HepG2 (cell line): Measurements from ENCODE around the gene CISD1. TPM values are rescaled to one million over a fixed set of nuclear protein-coding genes. Genes with fewer than 3 reads are reported as not detected.

ENCODE experiments used
- AKAP8 ChIP-seq: sonication (generic); formaldehyde crosslinking; IDR thresholded peaks from 2 replicates; pipeline ENCODE4 v1.5.1; 2020; ENCODE audit warnings: mild to moderate bottlenecking, missing genetic modification reagents
- BRCA1 ChIP-seq: sonication (generic); formaldehyde crosslinking; IDR thresholded peaks from 2 replicates; pipeline ENCODE4 v1.4.0; 2020; ENCODE audit warnings: missing genetic modification reagents
- CENPX ChIP-seq: sonication (generic); formaldehyde crosslinking; IDR thresholded peaks from 2 replicates; pipeline ENCODE4 v1.9.0; 2021; ENCODE audit warnings: mild to moderate bottlenecking, missing genetic modification reagents, moderate library complexity
- HNRNPL ChIP-seq: fragments of 200-400 bp; formaldehyde crosslinking; IDR thresholded peaks from 2 replicates; pipeline ENCODE4 v1.6.1; 2017; ENCODE audit warnings: mild to moderate bottlenecking, low read depth, low read length
- HNRNPUL1 ChIP-seq: fragments of 200-400 bp; formaldehyde crosslinking; IDR thresholded peaks from 2 replicates; pipeline ENCODE4 v1.6.1; 2017; ENCODE audit warnings: low read depth, mild to moderate bottlenecking, low read length, moderate library complexity
- IRF2 ChIP-seq: IDR thresholded peaks from 2 replicates; pipeline ENCODE4 v1.6.1; 2018; ENCODE audit warnings: missing genetic modification reagents, missing compliant biosample characterization
- ISX ChIP-seq: sonication (generic); formaldehyde crosslinking; conservative IDR thresholded peaks from 2 replicates; pipeline ENCODE4 v1.5.0; 2020; ENCODE audit warnings: missing genetic modification reagents
- KDM6A ChIP-seq: IDR thresholded peaks from 2 replicates; pipeline ENCODE4 v1.6.1; 2016; ENCODE audit warnings: low read depth
- MBD4 ChIP-seq: IDR thresholded peaks from 2 replicates; pipeline ENCODE4 v1.6.1; 2012; ENCODE audit warnings: low read length, inconsistent platforms, borderline replicate concordance
- MED8 ChIP-seq: sonication (generic); formaldehyde crosslinking; IDR thresholded peaks from 2 replicates; pipeline ENCODE4 v1.8.1; 2023; ENCODE audit warnings: mild to moderate bottlenecking, missing genetic modification reagents; ENCODE audit not compliant: insufficient replicate concordance
- PHF8 ChIP-seq: sonication (generic); formaldehyde crosslinking; IDR thresholded peaks from 2 replicates; pipeline ENCODE4 v1.5.0; 2020; ENCODE audit warnings: missing genetic modification reagents
- SALL1 ChIP-seq: sonication (generic); formaldehyde crosslinking; IDR thresholded peaks from 2 replicates; pipeline ENCODE4 v1.8.0; 2022; ENCODE audit warnings: mild to moderate bottlenecking, missing genetic modification reagents
- SETDB1 ChIP-seq: sonication (generic); formaldehyde crosslinking; IDR thresholded peaks from 2 replicates; pipeline ENCODE4 v1.5.1; 2020; ENCODE audit warnings: missing genetic modification reagents, mild to moderate bottlenecking, borderline replicate concordance
- TBX2 ChIP-seq: sonication (generic); formaldehyde crosslinking; IDR thresholded peaks from 2 replicates; pipeline ENCODE4 v1.5.0; 2020; ENCODE audit warnings: missing genetic modification reagents, mild to moderate bottlenecking, borderline replicate concordance
- TCF7L2 ChIP-seq: IDR thresholded peaks from 2 replicates; pipeline ENCODE4 v1.6.1; 2011; ENCODE audit warnings: mild to moderate bottlenecking, low read depth, low read length, moderate library complexity
- TMF1 ChIP-seq: sonication (generic); formaldehyde crosslinking; IDR thresholded peaks from 2 replicates; pipeline ENCODE4 v1.8.1; 2022; ENCODE audit warnings: low read depth, missing genetic modification reagents
- ZMYM2 ChIP-seq: sonication (generic); formaldehyde crosslinking; IDR thresholded peaks from 2 replicates; pipeline ENCODE4 v1.8.0; 2022; ENCODE audit warnings: mild to moderate bottlenecking, missing genetic modification reagents
- ZNF180 ChIP-seq: sonication (generic); formaldehyde crosslinking; IDR thresholded peaks from 2 replicates; pipeline ENCODE4 v1.4.0; 2020; ENCODE audit warnings: low read depth, missing genetic modification reagents, borderline replicate concordance
- ZNF326 ChIP-seq: sonication (generic); formaldehyde crosslinking; IDR thresholded peaks from 2 replicates; pipeline ENCODE4 v1.4.0; 2020; ENCODE audit warnings: missing genetic modification reagents, borderline replicate concordance
- ZNF33B ChIP-seq: sonication (generic); formaldehyde crosslinking; IDR thresholded peaks from 2 replicates; pipeline ENCODE4 v1.5.1; 2020; ENCODE audit warnings: mild to moderate bottlenecking, missing genetic modification reagents
- ZNF605 ChIP-seq: sonication (generic); formaldehyde crosslinking; IDR thresholded peaks from 2 replicates; pipeline ENCODE4 v1.8.0; 2022; ENCODE audit warnings: mild to moderate bottlenecking, missing genetic modification reagents
- ZNF670 ChIP-seq: sonication (generic); formaldehyde crosslinking; IDR thresholded peaks from 2 replicates; pipeline ENCODE4 v1.8.0; 2022; ENCODE audit warnings: mild to moderate bottlenecking, missing genetic modification reagents, borderline replicate concordance
- ZNF879 ChIP-seq: sonication (generic); formaldehyde crosslinking; IDR thresholded peaks from 2 replicates; pipeline ENCODE4 v1.8.1; 2023; ENCODE audit warnings: missing genetic modification reagents
- ZSCAN21 ChIP-seq: sonication (generic); formaldehyde crosslinking; IDR thresholded peaks from 2 replicates; pipeline ENCODE4 v1.8.0; 2022; ENCODE audit warnings: mild to moderate bottlenecking, missing genetic modification reagents, moderate library complexity, borderline replicate concordance
- polyA plus RNA-seq, 8 experiments: library from polyadenylated mRNA; depleted of rRNA in 3 of 8; stranded (reverse) in 7 of 8; unstranded in 1 of 8; fragments of >200 nt; fragmentation: Illumina TruSeq in 4 of 8; extraction: Trizol in 4 of 8; gene quantifications; 2 replicates each; pipeline versions ENCODE4 v1.2.1 to v1.2.3, GENCODE V29; 2011 to 2016; ENCODE audit warnings: low read depth in 4 of 8, missing spikeins in 1 of 8, mixed read lengths in 1 of 8; ENCODE audit not compliant: insufficient read depth in 1 of 8
- total RNA-seq, 5 experiments: library from RNA; depleted of rRNA; stranded (reverse); fragments of >200 nt; fragmentation: Illumina TruSeq; extraction: Trizol; gene quantifications; 2 replicates each; pipeline ENCODE4 v1.2.3, GENCODE V29; 2016; ENCODE audit warnings: low read depth in 1 of 5
- TF ChIP-seq, protein P1 (sequence below): IDR thresholded peaks from 2 replicates; pipeline ENCODE4 v1.6.1; 2012; ENCODE audit warnings: inconsistent platforms
- TF ChIP-seq, protein P2 (sequence below): sonication (generic); formaldehyde crosslinking; IDR thresholded peaks from 2 replicates; pipeline ENCODE4 v1.9.0; 2021; ENCODE audit warnings: missing genetic modification reagents, mild to moderate bottlenecking, borderline replicate concordance
- TF ChIP-seq, protein P3 (sequence below): sonication (generic); formaldehyde crosslinking; IDR thresholded peaks from 2 replicates; pipeline ENCODE4 v1.5.1; 2020; ENCODE audit warnings: missing genetic modification reagents, mild to moderate bottlenecking, borderline replicate concordance
- TF ChIP-seq, protein P4 (sequence below): sonication (generic); formaldehyde crosslinking; IDR thresholded peaks from 2 replicates; pipeline ENCODE4 v1.4.0; 2020; ENCODE audit warnings: missing genetic modification reagents

Gene CISD1
- total and polyA plus RNA-seq, 2 of the 13 experiments (the other 11 are each of a cell fraction or from before 2014, with no cell fraction given), result 63.4 to 78.9 TPM

DNA sequence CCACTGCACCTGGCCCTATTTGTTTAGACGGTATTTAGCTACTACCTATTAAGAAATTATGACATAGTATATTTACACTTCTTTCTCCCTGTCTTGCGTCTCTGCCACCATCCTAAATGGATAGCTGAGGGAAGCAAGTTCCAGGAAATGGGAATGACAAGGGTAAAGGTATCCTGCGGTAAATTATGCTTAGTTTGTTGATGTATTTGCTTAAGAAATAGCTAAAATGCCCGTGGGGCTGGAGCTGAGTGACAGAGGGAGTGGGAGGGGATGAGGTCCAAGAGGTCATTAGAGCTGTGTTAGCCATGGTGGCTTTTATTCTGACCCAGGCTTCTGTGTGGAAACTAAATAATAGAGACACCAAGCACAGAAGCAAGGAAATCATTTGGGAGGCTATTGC, 36.9 kb downstream of the CISD1 start (continued):
- TF ChIP-seq PHF8 (no peak), ZNF670 (CRISPR knock-in tag) (no peak), TCF7L2 (no peak), AKAP8 (CRISPR knock-in tag) (no peak), TMF1 (no peak), HNRNPL (no peak), MED8 (CRISPR knock-in tag) (no peak), ZSCAN21 (CRISPR knock-in tag) (no peak), ISX (CRISPR knock-in tag) (no peak), ZNF180 (CRISPR knock-in tag) (no peak), MBD4 (no peak), BRCA1 (CRISPR knock-in tag) (no peak), ZNF605 (CRISPR knock-in tag) (no peak), TBX2 (CRISPR knock-in tag) (no peak), CENPX (CRISPR knock-in tag) (no peak), HNRNPUL1 (no peak), IRF2 (peak; percentile 40; the same call in 1 of the 2 replicates), ZNF326 (CRISPR knock-in tag) (no peak), ZNF33B (CRISPR knock-in tag) (no peak), ZNF879 (CRISPR knock-in tag) (no peak), KDM6A (CRISPR knock-in tag) (no peak), SALL1 (CRISPR knock-in tag) (no peak), SETDB1 (CRISPR knock-in tag) (no peak), ZMYM2 (CRISPR knock-in tag) (0 out of 2 replicates have a peak, but pooled peaks have one; percentile 16)
- TF ChIP-seq, protein P1, sequence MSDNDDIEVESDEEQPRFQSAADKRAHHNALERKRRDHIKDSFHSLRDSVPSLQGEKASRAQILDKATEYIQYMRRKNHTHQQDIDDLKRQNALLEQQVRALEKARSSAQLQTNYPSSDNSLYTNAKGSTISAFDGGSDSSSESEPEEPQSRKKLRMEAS, result 0 out of 2 replicates have a peak, but pooled peaks have one; percentile 16
- TF ChIP-seq, protein P2, sequence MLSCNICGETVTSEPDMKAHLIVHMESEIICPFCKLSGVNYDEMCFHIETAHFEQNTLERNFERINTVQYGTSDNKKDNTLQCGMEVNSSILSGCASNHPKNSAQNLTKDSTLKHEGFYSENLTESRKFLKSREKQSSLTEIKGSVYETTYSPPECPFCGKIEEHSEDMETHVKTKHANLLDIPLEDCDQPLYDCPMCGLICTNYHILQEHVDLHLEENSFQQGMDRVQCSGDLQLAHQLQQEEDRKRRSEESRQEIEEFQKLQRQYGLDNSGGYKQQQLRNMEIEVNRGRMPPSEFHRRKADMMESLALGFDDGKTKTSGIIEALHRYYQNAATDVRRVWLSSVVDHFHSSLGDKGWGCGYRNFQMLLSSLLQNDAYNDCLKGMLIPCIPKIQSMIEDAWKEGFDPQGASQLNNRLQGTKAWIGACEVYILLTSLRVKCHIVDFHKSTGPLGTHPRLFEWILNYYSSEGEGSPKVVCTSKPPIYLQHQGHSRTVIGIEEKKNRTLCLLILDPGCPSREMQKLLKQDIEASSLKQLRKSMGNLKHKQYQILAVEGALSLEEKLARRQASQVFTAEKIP (CRISPR knock-in tag), result no peak
- TF ChIP-seq, protein P3, sequence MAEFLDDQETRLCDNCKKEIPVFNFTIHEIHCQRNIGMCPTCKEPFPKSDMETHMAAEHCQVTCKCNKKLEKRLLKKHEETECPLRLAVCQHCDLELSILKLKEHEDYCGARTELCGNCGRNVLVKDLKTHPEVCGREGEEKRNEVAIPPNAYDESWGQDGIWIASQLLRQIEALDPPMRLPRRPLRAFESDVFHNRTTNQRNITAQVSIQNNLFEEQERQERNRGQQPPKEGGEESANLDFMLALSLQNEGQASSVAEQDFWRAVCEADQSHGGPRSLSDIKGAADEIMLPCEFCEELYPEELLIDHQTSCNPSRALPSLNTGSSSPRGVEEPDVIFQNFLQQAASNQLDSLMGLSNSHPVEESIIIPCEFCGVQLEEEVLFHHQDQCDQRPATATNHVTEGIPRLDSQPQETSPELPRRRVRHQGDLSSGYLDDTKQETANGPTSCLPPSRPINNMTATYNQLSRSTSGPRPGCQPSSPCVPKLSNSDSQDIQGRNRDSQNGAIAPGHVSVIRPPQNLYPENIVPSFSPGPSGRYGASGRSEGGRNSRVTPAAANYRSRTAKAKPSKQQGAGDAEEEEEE (CRISPR knock-in tag), result no peak
- TF ChIP-seq, protein P4, sequence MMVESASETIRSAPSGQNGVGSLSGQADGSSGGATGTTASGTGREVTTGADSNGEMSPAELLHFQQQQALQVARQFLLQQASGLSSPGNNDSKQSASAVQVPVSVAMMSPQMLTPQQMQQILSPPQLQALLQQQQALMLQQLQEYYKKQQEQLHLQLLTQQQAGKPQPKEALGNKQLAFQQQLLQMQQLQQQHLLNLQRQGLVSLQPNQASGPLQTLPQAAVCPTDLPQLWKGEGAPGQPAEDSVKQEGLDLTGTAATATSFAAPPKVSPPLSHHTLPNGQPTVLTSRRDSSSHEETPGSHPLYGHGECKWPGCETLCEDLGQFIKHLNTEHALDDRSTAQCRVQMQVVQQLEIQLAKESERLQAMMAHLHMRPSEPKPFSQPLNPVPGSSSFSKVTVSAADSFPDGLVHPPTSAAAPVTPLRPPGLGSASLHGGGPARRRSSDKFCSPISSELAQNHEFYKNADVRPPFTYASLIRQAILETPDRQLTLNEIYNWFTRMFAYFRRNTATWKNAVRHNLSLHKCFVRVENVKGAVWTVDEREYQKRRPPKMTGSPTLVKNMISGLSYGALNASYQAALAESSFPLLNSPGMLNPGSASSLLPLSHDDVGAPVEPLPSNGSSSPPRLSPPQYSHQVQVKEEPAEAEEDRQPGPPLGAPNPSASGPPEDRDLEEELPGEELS (CRISPR knock-in tag), result peak; percentile 22; the same call in 1 of the 2 replicates
